Left lung (tissue), 10 donors: ENCODE measurements around the gene MISP. TPM values are rescaled to one million over a fixed set of nuclear protein-coding genes. Genes with fewer than 3 reads are reported as not detected.

Experiments used
- ATAC-seq: fragments of 200-7000 bp; cut with Tn5 transposase; one replicate; pipeline ENCODE4 v1.9.1; 2020; ENCODE audit warnings: moderate library complexity
- DNase-seq, 4 donors: peaks; one replicate each; pipeline ENCODE4 v3.0.0-alpha.2; 2013 to 2020
- H3K27ac ChIP-seq, 2 donors: fragments of 200-600 bp; sonication (generic) in 1 of 2; one replicate each; pipeline versions ENCODE4 v1.5.0 to v1.8.0; 2020 to 2021
- H3K27me3 ChIP-seq, 2 donors: fragments of 200-600 bp; sonication (generic) in 1 of 2; one replicate each; pipeline versions ENCODE4 v1.5.0 to v1.8.0; 2020 to 2021
- H3K36me3 ChIP-seq, 2 donors: fragments of 200-600 bp; sonication (generic) in 1 of 2; one replicate each; pipeline versions ENCODE4 v1.5.0 to v1.8.0; 2020 to 2021
- H3K4me1 ChIP-seq, 2 donors: fragments of 200-600 bp; one replicate each; pipeline ENCODE4 v1.8.0; 2021
- H3K4me3 ChIP-seq, 2 donors: fragments of 200-600 bp; sonication (generic) in 1 of 2; one replicate each; pipeline versions ENCODE4 v1.5.0 to v1.8.0; 2020 to 2021; ENCODE audit warnings: mild to moderate bottlenecking in 1 of 2
- H3K9me3 ChIP-seq, 2 donors: fragments of 200-600 bp; sonication (generic) in 1 of 2; one replicate each; pipeline versions ENCODE4 v1.5.0 to v1.8.0; 2020 to 2021
- intact Hi-C, 2 donors: fragments of 100-400 bp; cut with DNase I; formaldehyde crosslinking; loops; one replicate each; pipeline versions ENCODE4 v1.11.2 to v1.14.2; 2022
- polyA plus RNA-seq, 6 donors: library from polyadenylated mRNA; unstranded; fragments of 120-200 nt; gene quantifications; one replicate each; pipeline ENCODE4 v1.2.1, GENCODE V29; 2013; ENCODE audit not compliant: insufficient read length in 6 of 6
- total RNA-seq, 2 donors: library from RNA; stranded (reverse); fragmentation: NEBNext Ultra II Directional; extraction: Animal tissue kit (Norgen Biotek cat#: 25700); gene quantifications; one replicate each; pipeline ENCODE4 v1.2.1, GENCODE V29; 2021
- TF ChIP-seq, protein P1 (sequence below), 2 donors: fragments of 200-600 bp; sonication (generic) in 1 of 2; IDR thresholded peaks; one replicate each; pipeline versions ENCODE4 v1.5.0 to v1.8.0; 2021; ENCODE audit warnings: antibody characterized with exemption in 2 of 2
- donor health status: DM: no; HTN: yes; CAD: no.
- donor health status: DM: no; HTN: no; CAD: no.

The MISP gene
- total and polyA plus RNA-seq, 8 donors = 5.8 to 44.0 (median 13.2) TPM

DNA sequence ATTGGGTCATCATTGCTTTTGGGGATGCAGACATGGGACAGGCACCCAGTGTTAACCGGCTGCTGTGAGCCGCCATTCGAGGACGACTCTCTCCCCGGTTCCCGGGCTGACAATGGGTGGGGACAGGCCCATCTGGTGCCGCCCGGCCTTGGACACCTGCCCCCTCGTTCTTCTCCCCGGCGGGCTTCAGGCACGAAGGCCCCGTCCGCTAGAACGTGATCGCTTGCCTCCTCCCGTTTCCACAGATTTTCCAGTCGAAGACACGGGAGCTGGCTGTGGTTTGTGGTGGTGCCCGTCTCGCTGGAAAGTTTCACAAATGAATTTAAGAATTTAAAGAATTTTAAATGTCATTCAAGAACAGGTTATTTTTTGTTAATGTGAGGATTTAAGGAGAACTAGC, 40.1 kb upstream of the MISP start:
- ATAC-seq = no peak
- intact Hi-C loops = no loop called here
- Histone ChIP-seq H3K27ac (no peak overlapping the region), H3K9me3 (no peaks in the 10 kb centered on the region), H3K36me3 (no peaks in the 10 kb centered on the region), H3K27me3 (peaks cover 7 to 29% of the 10 kb centered on the region in 2 donors), H3K4me3 (peak overlapping the region in 1 of 2 donors; percentile 47), H3K4me1 (peaks cover 3 to 15% of the 10 kb centered on the region in 2 donors)
- TF ChIP-seq, protein P1, sequence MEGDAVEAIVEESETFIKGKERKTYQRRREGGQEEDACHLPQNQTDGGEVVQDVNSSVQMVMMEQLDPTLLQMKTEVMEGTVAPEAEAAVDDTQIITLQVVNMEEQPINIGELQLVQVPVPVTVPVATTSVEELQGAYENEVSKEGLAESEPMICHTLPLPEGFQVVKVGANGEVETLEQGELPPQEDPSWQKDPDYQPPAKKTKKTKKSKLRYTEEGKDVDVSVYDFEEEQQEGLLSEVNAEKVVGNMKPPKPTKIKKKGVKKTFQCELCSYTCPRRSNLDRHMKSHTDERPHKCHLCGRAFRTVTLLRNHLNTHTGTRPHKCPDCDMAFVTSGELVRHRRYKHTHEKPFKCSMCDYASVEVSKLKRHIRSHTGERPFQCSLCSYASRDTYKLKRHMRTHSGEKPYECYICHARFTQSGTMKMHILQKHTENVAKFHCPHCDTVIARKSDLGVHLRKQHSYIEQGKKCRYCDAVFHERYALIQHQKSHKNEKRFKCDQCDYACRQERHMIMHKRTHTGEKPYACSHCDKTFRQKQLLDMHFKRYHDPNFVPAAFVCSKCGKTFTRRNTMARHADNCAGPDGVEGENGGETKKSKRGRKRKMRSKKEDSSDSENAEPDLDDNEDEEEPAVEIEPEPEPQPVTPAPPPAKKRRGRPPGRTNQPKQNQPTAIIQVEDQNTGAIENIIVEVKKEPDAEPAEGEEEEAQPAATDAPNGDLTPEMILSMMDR (IDR thresholded peaks at IDR 0.05) = no peak
- DNase-seq = no peak

DNA sequence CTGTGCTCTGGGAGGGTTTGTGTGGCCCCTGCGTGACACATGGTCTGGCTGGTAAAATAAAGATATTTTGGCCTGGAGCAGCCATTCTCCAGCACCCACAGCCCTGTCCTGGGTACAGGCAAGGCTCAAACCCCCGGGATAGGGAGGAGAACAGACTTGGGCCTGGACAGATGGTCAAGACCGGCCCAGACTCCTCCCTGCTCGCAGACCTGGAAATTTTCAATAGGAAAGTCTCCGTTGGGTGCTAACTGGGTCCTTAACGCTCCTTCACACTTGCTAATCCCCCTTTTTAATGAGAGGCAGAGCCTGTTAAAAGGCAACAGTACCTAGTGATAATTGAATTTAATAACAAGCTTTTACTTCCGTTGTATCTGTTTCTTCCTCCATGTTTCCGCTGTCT, 39.7 kb upstream of the MISP start:
- Histone ChIP-seq H3K27ac (no peak overlapping the region), H3K4me1 (peaks cover 3 to 15% of the 10 kb centered on the region in 2 donors), H3K36me3 (no peaks in the 10 kb centered on the region), H3K4me3 (no peak overlapping the region), H3K9me3 (no peaks in the 10 kb centered on the region), H3K27me3 (peaks cover 7 to 29% of the 10 kb centered on the region in 2 donors)
- intact Hi-C loops = no loop called here
- TF ChIP-seq, protein P1 (IDR thresholded peaks at IDR 0.05) = no peak
- no peak for ATAC-seq
- DNase-seq = no peak

DNA sequence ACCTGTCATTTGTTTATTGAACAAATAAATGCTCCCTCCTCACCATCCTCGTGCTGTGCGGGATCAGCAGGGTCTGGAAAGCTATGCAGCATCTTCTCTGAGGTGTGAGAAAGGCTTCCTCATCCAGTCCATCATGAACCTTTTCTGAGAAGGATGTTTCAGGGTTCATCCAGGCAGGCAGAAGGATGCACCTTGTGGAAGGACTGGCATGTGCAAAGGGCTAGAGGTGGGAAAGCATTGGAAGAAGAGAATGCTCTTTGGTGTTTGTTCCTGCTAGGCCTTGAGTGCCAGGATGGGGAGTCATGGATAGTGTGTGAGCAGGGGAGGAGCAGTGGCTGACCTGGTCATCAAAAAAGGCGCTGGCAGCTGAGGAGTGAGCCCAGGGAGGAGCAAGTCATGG, 35.6 kb upstream of the MISP start:
- Histone ChIP-seq H3K9me3 (no peaks in the 10 kb centered on the region), H3K4me3 (no peak overlapping the region), H3K27me3 (peaks cover 11 to 29% of the 10 kb centered on the region in 2 donors), H3K36me3 (no peaks in the 10 kb centered on the region), H3K27ac (no peak overlapping the region), H3K4me1 (peaks cover 8 to 12% of the 10 kb centered on the region in 2 donors)
- TF ChIP-seq, protein P1 (IDR thresholded peaks at IDR 0.05) = no peak
- intact Hi-C loops = no loop called here
- DNase-seq (no peak), ATAC-seq (no peak)

DNA sequence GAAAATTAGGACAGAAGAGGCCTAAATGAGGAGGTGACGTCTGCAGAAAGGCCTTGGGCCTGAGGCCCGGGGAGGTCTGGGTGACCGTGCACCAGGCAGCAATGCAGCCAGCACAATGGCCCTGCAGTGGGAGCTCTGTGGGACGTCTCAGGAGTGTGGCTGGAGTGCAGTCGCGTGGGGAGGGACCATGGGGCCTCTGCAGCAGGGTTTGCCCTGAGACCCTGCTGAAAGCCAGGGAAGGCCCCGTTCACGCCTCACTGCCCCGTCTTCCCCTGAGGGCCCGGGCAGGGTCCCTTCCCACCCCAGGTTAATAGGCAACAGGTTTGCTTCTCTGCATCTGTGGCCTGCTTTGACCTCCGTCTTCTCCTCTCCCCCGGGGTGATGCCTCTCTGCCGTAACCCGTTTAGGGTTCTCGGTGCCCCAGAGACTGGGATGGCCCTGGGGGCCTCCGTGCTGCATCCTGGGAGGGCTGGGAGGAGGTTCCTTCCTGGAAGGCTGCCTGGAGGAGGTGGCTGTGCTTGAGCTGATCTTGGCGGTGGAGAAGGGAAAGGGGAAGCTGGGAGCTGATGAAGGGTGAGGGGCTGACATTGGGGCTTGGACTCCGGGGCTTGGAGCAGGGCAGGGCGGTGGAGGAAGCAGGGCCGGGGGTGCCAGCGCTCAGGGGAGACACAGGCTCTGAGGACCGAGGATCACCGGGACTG, 32.5 kb upstream of the MISP start:
- peaks cover 8 to 18% of the 10 kb centered on the region in 2 donors for H3K4me1 ChIP-seq
- no peak for DNase-seq
- peaks cover 16 to 45% of the 10 kb centered on the region in 2 donors for H3K27me3 ChIP-seq
- no peaks in the 10 kb centered on the region for H3K9me3 ChIP-seq
- intact Hi-C loops = no loop called here
- no peak overlapping the region for H3K27ac ChIP-seq
- no peaks in the 10 kb centered on the region for H3K36me3 ChIP-seq
- TF ChIP-seq, protein P1 (IDR thresholded peaks at IDR 0.05) = no peak
- no peak for ATAC-seq
- H3K4me3 ChIP-seq = no peak overlapping the region

DNA sequence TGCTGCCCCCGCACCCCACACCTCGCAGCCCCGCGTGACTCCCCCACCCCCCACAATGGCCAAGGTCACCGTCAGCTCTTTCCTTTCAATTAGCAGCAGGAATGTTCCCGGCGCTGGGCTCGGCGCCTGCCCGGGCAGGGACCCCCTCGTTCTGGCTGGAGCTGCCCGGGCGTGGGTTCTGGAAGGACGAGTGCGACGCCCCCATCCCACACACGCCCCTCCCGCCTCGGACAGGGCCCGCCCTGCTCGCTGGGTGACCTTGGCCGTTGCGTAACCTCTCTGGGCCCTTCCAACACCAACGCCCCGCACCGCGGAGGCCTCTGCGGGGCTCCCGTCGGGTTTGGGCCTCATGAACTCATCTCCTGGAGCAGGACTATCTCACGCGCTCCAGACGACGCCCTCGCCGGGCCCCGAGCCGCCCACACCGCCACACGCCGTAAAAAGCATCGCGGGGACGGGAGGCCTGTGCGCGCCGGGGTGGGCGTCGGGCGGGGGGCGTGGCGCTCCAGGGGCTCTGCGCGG, 31.9 kb upstream of the MISP start:
- intact Hi-C loops = no loop called here
- Histone ChIP-seq H3K9me3 (no peaks in the 10 kb centered on the region), H3K4me3 (no peak overlapping the region), H3K27me3 (peaks cover 16 to 45% of the 10 kb centered on the region in 2 donors), H3K27ac (no peak overlapping the region), H3K36me3 (no peaks in the 10 kb centered on the region), H3K4me1 (peaks cover 8 to 18% of the 10 kb centered on the region in 2 donors)
- ATAC-seq = peak; percentile 72
- peak in 1 of 4 donors; percentile 74 for DNase-seq
- TF ChIP-seq, protein P1 (IDR thresholded peaks at IDR 0.05) = no peak
